HG03439 (cell line): Measurements from ENCODE around the gene NUP153.
A peak's percentile ranks its signal among the peaks of the same experiment; 100 is the strongest.
"Not testable (repeated sequence)": the region's sequence is repeated elsewhere in the genome, so short reads cannot be mapped to it uniquely, and the experiment has no call there.

ENCODE experiments used
- ATAC-seq: cut with Tn5 transposase; IDR thresholded peaks from one replicate; pipeline ENCODE4 v1.9.1; 2021; ENCODE audit warnings: mild to moderate bottlenecking, moderate library complexity; ENCODE audit not compliant: unreplicated experiment

The NUP153 gene

GRCh38 chr6:17621003-17621402, 85.7 kb downstream of the NUP153 start:
- ATAC-seq, result no peak

GRCh38 chr6:17615794-17616193, 90.9 kb downstream of the NUP153 start:
- no peak for ATAC-seq

GRCh38 chr6:17612048-17612447, 94.7 kb downstream of the NUP153 start:
- no peak for ATAC-seq

GRCh38 chr6:17610835-17611234, 95.9 kb downstream of the NUP153 start:
- ATAC-seq, result no peak

GRCh38 chr6:17606606-17607005, 100.1 kb downstream of the NUP153 start:
- ATAC-seq, result no peak

- ATAC-seq, result no peak
Observed at GRCh38 chr6:17602888-17603287, 103.8 kb downstream of the NUP153 start.

GRCh38 chr6:17601386-17601703, 105.4 kb downstream of the NUP153 start:
- no peak for ATAC-seq

- peak; percentile 58 for ATAC-seq
Observed at GRCh38 chr6:17600527-17601385, 106.0 kb downstream of the NUP153 start.

- ATAC-seq, result peak; percentile 79
Observed at GRCh38 chr6:17599877-17600526, 106.7 kb downstream of the NUP153 start, which contains the start of gene FAM8A1. Gene FAM8A1, plus strand, starts transcription at chr6:17600302. Its CDS starts 108 bp downstream, at chr6:17600410.

- ATAC-seq, result no peak
Observed at GRCh38 chr6:17596085-17596484, 110.6 kb downstream of the NUP153 start.

GRCh38 chr6:17593246-17593645, 113.5 kb downstream of the NUP153 start:
- no peak for ATAC-seq

GRCh38 chr6:17591287-17591686, 115.4 kb downstream of the NUP153 start:
- no peak for ATAC-seq

GRCh38 chr6:17589406-17590096, 117.2 kb downstream of the NUP153 start:
- ATAC-seq, result no peak

GRCh38 chr6:17588011-17588410, 118.7 kb downstream of the NUP153 start:
- ATAC-seq, result no peak

GRCh38 chr6:17586623-17587022, 120.1 kb downstream of the NUP153 start:
- not testable (repeated sequence) for ATAC-seq

- no peak for ATAC-seq
Observed at GRCh38 chr6:17585766-17586490, 120.8 kb downstream of the NUP153 start.

- no peak for ATAC-seq
Observed at GRCh38 chr6:17584241-17584803, 122.4 kb downstream of the NUP153 start.

GRCh38 chr6:17583811-17584210, 122.9 kb downstream of the NUP153 start:
- ATAC-seq, result no peak

GRCh38 chr6:17581282-17581681, 125.4 kb downstream of the NUP153 start:
- ATAC-seq, result not testable (repeated sequence)

GRCh38 chr6:17580518-17581048, 126.1 kb downstream of the NUP153 start:
- ATAC-seq, result no peak
